Osteoblast (primary cell): ENCODE results near the gene LMO2. TPM values are rescaled to one million over a fixed set of nuclear protein-coding genes. Genes with fewer than 3 reads are reported as not detected.

Experiments
- DNase-seq: peaks from one replicate; pipeline ENCODE4 v3.0.0; 2011; ENCODE audit warnings: low spot score, mixed read lengths; ENCODE audit not compliant: insufficient read length; ENCODE audit errors: missing footprints
- H2AFZ ChIP-seq: 2 replicates; pipeline ENCODE4 v1.6.0; 2011; ENCODE audit warnings: mild to moderate bottlenecking, low read length
- H3K27ac ChIP-seq: 2 replicates; pipeline ENCODE4 v1.5.1; 2011; ENCODE audit warnings: mild to moderate bottlenecking, low read depth, low read length, moderate library complexity
- H3K27me3 ChIP-seq: 2 replicates; pipeline ENCODE4 v1.6.0; 2012; ENCODE audit warnings: mild to moderate bottlenecking, control low read depth, inconsistent platforms, low read length, moderate library complexity; ENCODE audit not compliant: insufficient read depth
- H3K36me3 ChIP-seq: 2 replicates; pipeline ENCODE4 v1.5.1; 2011; ENCODE audit warnings: mild to moderate bottlenecking, low read length, control low read depth, moderate library complexity; ENCODE audit not compliant: insufficient read depth
- H3K4me1 ChIP-seq: 2 replicates; pipeline ENCODE4 v1.5.1; 2011; ENCODE audit warnings: mild to moderate bottlenecking, low read length, control low read depth, moderate library complexity; ENCODE audit not compliant: insufficient read depth
- H3K4me2 ChIP-seq: 2 replicates; pipeline ENCODE4 v1.6.0; 2011; ENCODE audit warnings: mild to moderate bottlenecking, low read length; ENCODE audit not compliant: insufficient read depth
- H3K4me3 ChIP-seq: fragments of 200-600 bp; sonication (generic); 3 replicates; pipeline ENCODE4 v1.5.1; 2012; ENCODE audit warnings: mild to moderate bottlenecking, low read length, inconsistent platforms; ENCODE audit not compliant: insufficient read depth
- H3K79me2 ChIP-seq: 2 replicates; pipeline ENCODE4 v1.6.0; 2012; ENCODE audit warnings: mild to moderate bottlenecking, low read length, control low read depth, inconsistent platforms; ENCODE audit not compliant: insufficient read depth
- H3K9me3 ChIP-seq: 2 replicates; pipeline ENCODE4 v1.5.1; 2011; ENCODE audit warnings: low read depth, low read length, control low read depth
- H4K20me1 ChIP-seq: 2 replicates; pipeline ENCODE4 v1.6.0; 2012; ENCODE audit warnings: mild to moderate bottlenecking, low read length, control low read depth; ENCODE audit not compliant: insufficient read depth
- total RNA-seq: library from RNA; depleted of rRNA; stranded (reverse); fragments of >200 nt; gene quantifications from 2 replicates; pipeline ENCODE4 v1.2.3, GENCODE V29; 2012
- TF ChIP-seq, protein P1 (sequence below): IDR thresholded peaks from 2 replicates; pipeline ENCODE4 v1.5.1; 2011; ENCODE audit warnings: mild to moderate bottlenecking, low read depth, low read length, moderate library complexity; ENCODE audit errors: extremely low read depth

Gene LMO2
- total RNA-seq, 1 donor, result 1.4 TPM

- Histone ChIP-seq H3K4me3 (no peak overlapping the region), H3K36me3 (no peaks in the 10 kb centered on the region), H3K4me2 (no peak overlapping the region), H3K27me3 (no peaks in the 10 kb centered on the region), H4K20me1 (no peaks in the 10 kb centered on the region), H3K9me3 (peaks cover 1% of the 10 kb centered on the region), H3K79me2 (no peaks in the 10 kb centered on the region), H3K4me1 (peaks cover 10% of the 10 kb centered on the region), H3K27ac (no peak overlapping the region), H2AFZ (no peak overlapping the region)
- TF ChIP-seq, protein P1, sequence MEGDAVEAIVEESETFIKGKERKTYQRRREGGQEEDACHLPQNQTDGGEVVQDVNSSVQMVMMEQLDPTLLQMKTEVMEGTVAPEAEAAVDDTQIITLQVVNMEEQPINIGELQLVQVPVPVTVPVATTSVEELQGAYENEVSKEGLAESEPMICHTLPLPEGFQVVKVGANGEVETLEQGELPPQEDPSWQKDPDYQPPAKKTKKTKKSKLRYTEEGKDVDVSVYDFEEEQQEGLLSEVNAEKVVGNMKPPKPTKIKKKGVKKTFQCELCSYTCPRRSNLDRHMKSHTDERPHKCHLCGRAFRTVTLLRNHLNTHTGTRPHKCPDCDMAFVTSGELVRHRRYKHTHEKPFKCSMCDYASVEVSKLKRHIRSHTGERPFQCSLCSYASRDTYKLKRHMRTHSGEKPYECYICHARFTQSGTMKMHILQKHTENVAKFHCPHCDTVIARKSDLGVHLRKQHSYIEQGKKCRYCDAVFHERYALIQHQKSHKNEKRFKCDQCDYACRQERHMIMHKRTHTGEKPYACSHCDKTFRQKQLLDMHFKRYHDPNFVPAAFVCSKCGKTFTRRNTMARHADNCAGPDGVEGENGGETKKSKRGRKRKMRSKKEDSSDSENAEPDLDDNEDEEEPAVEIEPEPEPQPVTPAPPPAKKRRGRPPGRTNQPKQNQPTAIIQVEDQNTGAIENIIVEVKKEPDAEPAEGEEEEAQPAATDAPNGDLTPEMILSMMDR, result no peak
- no peak for DNase-seq
Measured at GRCh38 chr11:33935461-33936456, 43.9 kb upstream of the LMO2 start.

- TF ChIP-seq, protein P1, result no peak
- Histone ChIP-seq H3K36me3 (no peaks in the 10 kb centered on the region), H3K4me2 (no peak overlapping the region), H3K4me3 (no peak overlapping the region), H3K9me3 (peaks cover 1% of the 10 kb centered on the region), H4K20me1 (no peaks in the 10 kb centered on the region), H2AFZ (no peak overlapping the region), H3K27ac (no peak overlapping the region), H3K27me3 (peaks cover 2% of the 10 kb centered on the region), H3K79me2 (no peaks in the 10 kb centered on the region), H3K4me1 (peaks cover 16% of the 10 kb centered on the region)
- no peak for DNase-seq
Measured at GRCh38 chr11:33935005-33935404, 43.1 kb upstream of the LMO2 start.

DNA sequence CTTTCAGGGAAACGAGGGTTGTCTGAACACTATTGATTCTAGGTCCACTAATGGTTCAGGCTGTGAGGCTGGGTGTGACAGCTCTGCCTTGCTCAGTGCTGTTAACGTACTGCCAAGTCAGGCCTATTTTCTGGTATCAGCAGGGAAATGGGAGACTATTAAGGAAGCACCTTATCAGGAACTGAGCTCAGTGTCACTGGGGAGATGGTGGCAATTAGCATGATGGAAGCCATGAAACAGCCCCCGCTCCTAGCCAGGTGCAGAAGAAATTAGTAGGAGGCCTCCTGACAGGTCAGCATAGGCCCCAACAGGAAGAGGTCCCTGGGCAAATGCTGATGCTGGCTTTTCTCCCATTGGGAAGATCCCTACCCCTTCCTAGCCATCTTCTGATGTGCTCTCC lies 42.6 kb upstream of the LMO2 start:
- peaks cover 1% of the 10 kb centered on the region for H3K9me3 ChIP-seq
- no peak overlapping the region for H2AFZ ChIP-seq
- H3K4me3 ChIP-seq, result no peak overlapping the region
- no peaks in the 10 kb centered on the region for H3K79me2 ChIP-seq
- no peak overlapping the region for H3K4me2 ChIP-seq
- H4K20me1 ChIP-seq, result no peaks in the 10 kb centered on the region
- no peak overlapping the region for H3K27ac ChIP-seq
- H3K27me3 ChIP-seq, result peaks cover 5% of the 10 kb centered on the region
- no peak for DNase-seq
- H3K4me1 ChIP-seq, result peaks cover 16% of the 10 kb centered on the region
- no peaks in the 10 kb centered on the region for H3K36me3 ChIP-seq
- TF ChIP-seq, protein P1, result no peak

DNA sequence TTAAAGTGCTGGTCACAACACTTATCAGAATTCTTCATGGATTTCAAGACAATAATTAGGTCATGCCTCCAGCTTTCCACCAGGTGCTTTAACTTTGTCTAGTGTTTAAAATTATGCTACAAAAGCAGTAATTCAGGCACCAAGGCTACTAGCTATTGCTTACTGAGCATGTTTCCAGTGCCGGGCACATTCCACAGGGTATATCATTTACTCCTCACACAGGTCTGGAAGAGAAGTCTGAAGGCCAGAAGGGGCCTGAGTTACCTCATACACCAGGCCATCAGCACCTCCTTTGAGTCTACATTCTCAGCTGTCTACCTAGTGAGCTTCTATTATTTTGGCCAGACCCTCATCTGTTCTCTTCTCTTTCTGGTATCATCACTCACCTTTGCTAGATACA lies 41.7 kb upstream of the LMO2 start:
- no peak overlapping the region for H3K4me3 ChIP-seq
- TF ChIP-seq, protein P1, result no peak
- DNase-seq, result no peak
- H3K79me2 ChIP-seq, result no peaks in the 10 kb centered on the region
- H3K9me3 ChIP-seq, result peaks cover 1% of the 10 kb centered on the region
- H4K20me1 ChIP-seq, result no peaks in the 10 kb centered on the region
- H2AFZ ChIP-seq, result no peak overlapping the region
- H3K36me3 ChIP-seq, result no peaks in the 10 kb centered on the region
- peaks cover 16% of the 10 kb centered on the region for H3K4me1 ChIP-seq
- peaks cover 11% of the 10 kb centered on the region for H3K27me3 ChIP-seq
- no peak overlapping the region for H3K4me2 ChIP-seq
- no peak overlapping the region for H3K27ac ChIP-seq
